Measurements from ENCODE around the gene RCSD1. TPM values are rescaled to one million over a fixed set of nuclear protein-coding genes. Genes with fewer than 3 reads are reported as not detected.

Gene RCSD1
- total and polyA plus RNA-seq, 8 donors = 12.2 to 21.9 (median 21.3) TPM

DNA sequence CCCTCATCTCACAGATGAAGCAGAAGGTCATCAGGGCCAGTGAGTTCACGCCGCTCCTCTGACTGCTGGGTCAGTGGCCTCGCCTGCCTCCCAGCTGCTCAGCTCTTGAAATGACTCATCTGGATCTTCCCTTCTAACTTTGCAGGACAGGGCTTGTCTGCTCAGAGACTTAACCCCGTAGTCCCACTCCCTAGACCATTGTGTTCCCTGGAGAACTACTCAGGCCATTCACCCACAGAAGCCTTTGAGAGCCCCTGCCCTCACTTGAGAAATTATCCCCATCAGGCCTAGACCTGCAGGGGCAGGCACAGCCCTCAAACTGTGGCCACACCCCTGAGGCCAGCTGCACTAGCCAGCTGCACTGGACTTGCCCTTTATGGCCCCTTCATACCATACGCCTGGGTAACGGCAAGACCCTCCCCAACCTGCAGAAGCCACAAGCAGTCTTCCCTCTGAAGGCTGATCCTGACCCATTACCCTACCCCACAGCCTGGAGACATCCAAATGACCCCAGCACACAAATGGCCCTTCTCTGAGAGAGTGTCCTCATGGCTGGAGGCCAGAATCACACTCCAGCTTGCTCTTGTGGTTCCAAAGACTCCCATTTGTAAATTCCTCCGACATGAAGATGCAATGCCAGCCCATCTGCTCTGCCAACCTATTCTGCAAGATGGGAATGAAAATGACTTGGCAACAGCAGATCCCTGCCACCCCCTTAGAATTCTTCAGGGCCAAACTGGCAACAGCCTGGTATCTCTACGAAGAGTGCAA, 33.2 kb downstream of the RCSD1 start:
- DNase-seq (no peak), ATAC-seq (peak; percentile 42)
- Histone ChIP-seq H3K27me3 (no peaks in the 10 kb centered on the region), H3K4me1 (peaks cover 12 to 56% of the 10 kb centered on the region in 2 donors), H3K27ac (no peak overlapping the region), H3K4me3 (no peak overlapping the region), H3K9me3 (no peaks in the 10 kb centered on the region), H3K36me3 (no peaks in the 10 kb centered on the region)
- TF ChIP-seq, protein P1, sequence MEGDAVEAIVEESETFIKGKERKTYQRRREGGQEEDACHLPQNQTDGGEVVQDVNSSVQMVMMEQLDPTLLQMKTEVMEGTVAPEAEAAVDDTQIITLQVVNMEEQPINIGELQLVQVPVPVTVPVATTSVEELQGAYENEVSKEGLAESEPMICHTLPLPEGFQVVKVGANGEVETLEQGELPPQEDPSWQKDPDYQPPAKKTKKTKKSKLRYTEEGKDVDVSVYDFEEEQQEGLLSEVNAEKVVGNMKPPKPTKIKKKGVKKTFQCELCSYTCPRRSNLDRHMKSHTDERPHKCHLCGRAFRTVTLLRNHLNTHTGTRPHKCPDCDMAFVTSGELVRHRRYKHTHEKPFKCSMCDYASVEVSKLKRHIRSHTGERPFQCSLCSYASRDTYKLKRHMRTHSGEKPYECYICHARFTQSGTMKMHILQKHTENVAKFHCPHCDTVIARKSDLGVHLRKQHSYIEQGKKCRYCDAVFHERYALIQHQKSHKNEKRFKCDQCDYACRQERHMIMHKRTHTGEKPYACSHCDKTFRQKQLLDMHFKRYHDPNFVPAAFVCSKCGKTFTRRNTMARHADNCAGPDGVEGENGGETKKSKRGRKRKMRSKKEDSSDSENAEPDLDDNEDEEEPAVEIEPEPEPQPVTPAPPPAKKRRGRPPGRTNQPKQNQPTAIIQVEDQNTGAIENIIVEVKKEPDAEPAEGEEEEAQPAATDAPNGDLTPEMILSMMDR (IDR thresholded peaks at IDR 0.05) = no peak
- intact Hi-C loops (cut with DNase I) = no loop called here

DNA sequence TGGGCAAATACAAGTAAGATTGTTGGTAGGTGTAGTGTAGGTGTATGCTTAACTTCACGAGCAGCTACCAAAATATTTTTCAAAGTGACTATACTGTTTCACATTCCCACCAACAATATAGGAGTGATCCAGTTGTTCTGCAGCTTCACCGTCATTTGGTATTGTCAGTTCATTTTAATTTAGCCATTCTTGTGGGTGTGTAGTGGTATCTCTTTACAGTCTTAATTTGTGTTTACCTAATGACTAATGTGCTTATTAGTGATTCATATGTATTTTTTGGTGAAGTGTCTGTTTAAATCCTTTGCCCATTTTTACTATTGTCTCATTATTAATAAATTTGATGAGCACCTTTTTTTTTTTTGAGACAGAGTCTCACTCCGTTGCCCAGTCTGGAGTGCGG, 35.4 kb downstream of the RCSD1 start:
- H3K4me1 ChIP-seq = peaks cover 0 to 54% of the 10 kb centered on the region in 2 donors
- no peak for DNase-seq
- no peaks in the 10 kb centered on the region for H3K36me3 ChIP-seq
- no peaks in the 10 kb centered on the region for H3K9me3 ChIP-seq
- intact Hi-C loops (cut with DNase I) = no loop called here
- TF ChIP-seq, protein P1 (IDR thresholded peaks at IDR 0.05) = no peak
- no peak overlapping the region for H3K27ac ChIP-seq
- H3K27me3 ChIP-seq = no peaks in the 10 kb centered on the region
- no peak overlapping the region for H3K4me3 ChIP-seq
- ATAC-seq = no peak

DNA sequence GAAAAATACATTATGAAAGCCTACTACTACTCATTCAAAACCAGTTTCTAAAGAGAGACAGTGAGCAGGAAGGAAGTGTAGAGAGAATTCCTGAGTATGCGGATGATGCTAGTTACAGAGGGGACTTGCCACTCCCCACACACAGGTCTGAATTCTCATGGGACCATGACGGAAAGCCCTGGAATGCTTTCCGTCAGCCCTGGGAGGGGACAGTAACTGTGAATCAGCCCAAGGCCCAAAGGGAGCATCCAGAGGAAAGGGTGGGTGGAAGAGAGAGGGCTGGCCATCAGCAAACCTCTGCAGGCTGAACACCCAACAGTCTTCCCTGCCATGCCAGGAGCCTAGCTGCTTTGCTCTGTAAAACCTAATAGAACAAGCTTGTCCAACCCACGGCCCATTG, 36.4 kb downstream of the RCSD1 start:
- H3K27ac ChIP-seq = no peak overlapping the region
- no peak for ATAC-seq

DNA sequence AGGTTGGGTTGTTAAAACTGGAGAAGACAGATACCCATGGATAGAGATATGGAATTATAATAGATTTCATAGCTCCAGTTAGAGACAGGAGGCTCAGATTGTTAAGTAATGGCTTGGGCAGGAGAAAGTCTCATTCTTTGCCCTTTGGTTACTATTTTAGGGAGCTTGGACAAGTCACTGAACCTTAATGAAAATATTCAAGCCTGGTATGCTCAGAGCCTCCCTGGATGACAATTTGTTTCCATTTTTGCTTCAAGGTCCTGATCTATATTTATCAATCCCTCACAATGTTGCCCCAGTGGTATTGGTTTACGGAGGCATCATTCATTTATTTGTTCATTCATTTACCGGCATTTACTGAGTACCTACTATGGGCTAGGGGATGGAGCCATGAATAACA, 37.5 kb downstream of the RCSD1 start:
- intact Hi-C loops (cut with DNase I) = no loop called here
- Histone ChIP-seq H3K36me3 (no peaks in the 10 kb centered on the region), H3K9me3 (no peaks in the 10 kb centered on the region), H3K4me1 (peaks cover 0 to 49% of the 10 kb centered on the region in 2 donors), H3K4me3 (no peak overlapping the region), H3K27ac (no peak overlapping the region), H3K27me3 (no peaks in the 10 kb centered on the region)
- DNase-seq (no peak), ATAC-seq (no peak)
- TF ChIP-seq, protein P1 (IDR thresholded peaks at IDR 0.05) = no peak

More for the DNA sequence above, 36.4 kb downstream of the RCSD1 start:
- DNase-seq = no peak
- no peak overlapping the region for H3K4me3 ChIP-seq
- no peaks in the 10 kb centered on the region for H3K36me3 ChIP-seq
- H3K4me1 ChIP-seq = peaks cover 0 to 53% of the 10 kb centered on the region in 2 donors
- intact Hi-C loops (cut with DNase I) = no loop called here
- no peaks in the 10 kb centered on the region for H3K9me3 ChIP-seq
- no peaks in the 10 kb centered on the region for H3K27me3 ChIP-seq
- TF ChIP-seq, protein P1 (IDR thresholded peaks at IDR 0.05) = no peak

DNA sequence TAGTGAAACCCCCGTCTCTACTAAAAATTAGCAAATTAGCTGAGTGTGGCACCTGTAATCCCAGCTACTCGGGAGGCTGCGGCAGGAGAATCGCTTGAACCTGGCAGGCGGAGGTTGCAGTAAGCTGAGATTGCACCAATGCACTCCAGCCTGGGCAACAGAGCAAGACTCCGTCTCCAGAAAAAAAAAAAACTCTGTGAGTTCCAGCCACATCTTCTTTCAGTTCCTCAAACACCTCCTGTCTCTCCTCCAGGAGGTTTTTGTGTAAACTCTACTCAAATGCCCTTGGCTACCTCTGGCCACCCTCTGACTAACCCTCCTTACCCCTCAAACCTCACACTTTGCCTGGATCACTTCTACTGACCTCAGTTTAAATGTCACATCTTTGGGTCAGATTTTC, 38.1 kb downstream of the RCSD1 start:
- no peaks in the 10 kb centered on the region for H3K9me3 ChIP-seq
- TF ChIP-seq, protein P1 (IDR thresholded peaks at IDR 0.05) = no peak
- DNase-seq = no peak
- H3K4me1 ChIP-seq = peaks cover 0 to 43% of the 10 kb centered on the region in 2 donors
- no peaks in the 10 kb centered on the region for H3K27me3 ChIP-seq
- intact Hi-C loops (cut with DNase I) = no loop called here
- no peak overlapping the region for H3K4me3 ChIP-seq
- no peak overlapping the region for H3K27ac ChIP-seq
- no peaks in the 10 kb centered on the region for H3K36me3 ChIP-seq
- ATAC-seq = no peak
